ENCODE measurements around the gene TMCC2. TPM values are rescaled to one million over a fixed set of nuclear protein-coding genes. Genes with fewer than 3 reads are reported as not detected.

The TMCC2 gene
- total and polyA plus RNA-seq, 2 of the 8 experiments (the other 6 are each of a cell fraction or from before 2014, with no cell fraction given), result 6.7 to 6.8 TPM

GRCh38 chr1:205248793-205249601 is 21.3 kb downstream of the TMCC2 start (continued):
- TF ChIP-seq RNF2 (IDR thresholded peaks at IDR 0.05; ENCODE audit: borderline replicate concordance, low read depth, low read length, missing control alignments, poor library complexity, severe bottlenecking) (no peak), YY1 (IDR thresholded peaks at IDR 0.05; ENCODE audit: low read depth, low read length) (no peak), CEBPB (IDR thresholded peaks at IDR 0.05; ENCODE audit: low read depth, low read length) (no peak), MAFK (IDR thresholded peaks at IDR 0.05; ENCODE audit: low read depth, low read length) (no peak), NANOG (IDR thresholded peaks at IDR 0.05; ENCODE audit: insufficient read depth, low read depth, low read length, poor library complexity, severe bottlenecking) (no peak), ZNF274 (IDR thresholded peaks at IDR 0.05; ENCODE audit: borderline replicate concordance, extremely low read depth, low read length) (no peak), SAP30 (IDR thresholded peaks at IDR 0.05; ENCODE audit: insufficient read depth, insufficient replicate concordance, low read length) (no peak), TEAD4 (IDR thresholded peaks at IDR 0.05; ENCODE audit: low read depth, low read length) (no peak)

Data from H1 (cell line).